GM18508 (cell line): ENCODE data around the gene HSPBP1.

ENCODE experiments used
- ATAC-seq: cut with Tn5 transposase; IDR thresholded peaks from one replicate; pipeline ENCODE4 v1.9.1; 2021; ENCODE audit warnings: moderate number of reproducible peaks; ENCODE audit not compliant: insufficient read depth, unreplicated experiment

Gene HSPBP1

DNA sequence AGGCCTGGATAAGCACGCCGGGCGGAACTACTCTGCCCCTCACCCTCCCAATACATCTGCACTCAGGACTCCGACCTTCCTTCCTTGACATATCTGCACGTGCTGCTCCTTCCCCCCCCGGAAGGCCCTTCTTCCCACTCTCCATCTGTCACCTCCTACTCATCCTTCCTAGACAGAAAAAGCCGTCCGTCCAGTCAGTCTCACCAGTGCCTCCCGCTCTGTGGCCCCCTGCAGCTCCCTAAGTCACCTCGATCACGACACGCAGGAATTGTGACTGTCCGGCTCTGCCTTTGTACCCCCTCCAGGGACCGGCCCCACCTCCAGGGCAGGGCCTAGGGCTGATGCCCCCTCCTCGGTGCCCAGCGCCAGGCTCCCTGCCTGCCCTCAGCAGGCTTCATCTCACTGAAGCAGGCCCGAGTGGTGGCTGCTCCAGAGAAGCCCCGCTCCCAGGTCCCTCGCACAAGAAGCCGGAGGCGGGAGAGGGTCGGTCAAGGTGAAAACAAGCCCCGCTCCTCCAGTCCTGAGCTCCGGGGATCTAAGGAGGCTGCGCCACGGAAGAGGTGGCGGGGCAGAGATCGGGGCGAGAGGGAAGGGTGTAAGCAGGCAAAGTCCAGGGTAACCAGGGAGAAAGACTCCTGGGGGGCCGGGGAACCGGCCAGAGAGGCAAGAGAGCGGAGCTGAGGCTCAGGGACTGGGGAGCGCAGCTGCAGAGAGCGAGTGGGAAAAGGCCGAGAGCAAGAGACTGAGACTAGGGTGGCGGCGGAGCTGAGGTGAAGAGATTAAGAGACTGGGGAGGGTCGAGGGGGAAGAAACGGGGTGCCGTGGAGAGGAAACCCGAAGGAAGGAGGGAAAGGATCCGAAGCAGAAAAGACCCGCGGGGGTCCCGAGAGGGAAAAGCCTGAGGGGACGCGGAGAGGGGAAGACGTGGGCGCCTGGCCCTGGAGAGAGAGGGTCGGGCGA is 22.2 kb downstream of the HSPBP1 start:
- no peak for ATAC-seq

DNA sequence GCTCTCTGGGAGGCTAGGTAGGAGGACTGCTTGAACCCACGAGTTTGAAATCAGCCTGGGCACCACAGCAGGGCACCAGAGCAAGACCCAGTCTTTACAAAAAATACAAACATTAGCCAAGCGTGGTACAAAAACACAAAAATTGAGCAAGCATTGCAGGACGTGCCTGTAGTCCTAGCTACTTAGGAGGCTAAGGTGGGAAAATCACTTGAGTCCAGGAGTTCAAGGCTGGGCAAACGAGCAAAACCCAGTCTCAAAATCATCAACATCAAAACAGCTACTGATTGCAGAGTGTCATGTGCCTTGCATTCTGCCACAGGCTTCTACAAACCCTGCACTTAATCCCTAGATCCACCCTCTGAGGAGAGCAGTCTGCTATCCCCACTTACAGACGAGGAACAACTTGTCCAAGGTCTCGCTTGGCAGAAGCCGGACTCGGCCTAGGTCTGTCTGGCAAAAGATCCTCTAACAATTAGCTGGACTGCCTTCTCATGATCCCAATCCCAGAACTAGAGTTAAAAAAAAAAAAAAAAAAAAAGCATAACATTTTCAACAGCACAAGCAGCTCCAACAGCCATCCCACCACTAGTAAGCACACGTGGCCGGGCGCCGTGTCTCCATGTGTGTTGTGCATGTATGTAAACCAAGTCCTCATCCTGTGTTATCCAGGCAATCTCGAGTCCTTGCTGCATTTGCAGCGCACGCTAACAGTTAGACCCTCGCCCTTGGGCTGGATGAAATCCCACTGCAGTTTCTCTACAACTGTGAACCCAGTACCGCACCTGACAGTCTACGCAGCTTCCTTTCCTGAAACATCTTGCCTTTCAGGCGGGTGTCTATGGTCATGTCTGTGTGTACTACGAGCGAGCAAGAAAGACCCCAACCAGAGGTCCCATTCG is 23.1 kb downstream of the HSPBP1 start:
- no peak for ATAC-seq

DNA sequence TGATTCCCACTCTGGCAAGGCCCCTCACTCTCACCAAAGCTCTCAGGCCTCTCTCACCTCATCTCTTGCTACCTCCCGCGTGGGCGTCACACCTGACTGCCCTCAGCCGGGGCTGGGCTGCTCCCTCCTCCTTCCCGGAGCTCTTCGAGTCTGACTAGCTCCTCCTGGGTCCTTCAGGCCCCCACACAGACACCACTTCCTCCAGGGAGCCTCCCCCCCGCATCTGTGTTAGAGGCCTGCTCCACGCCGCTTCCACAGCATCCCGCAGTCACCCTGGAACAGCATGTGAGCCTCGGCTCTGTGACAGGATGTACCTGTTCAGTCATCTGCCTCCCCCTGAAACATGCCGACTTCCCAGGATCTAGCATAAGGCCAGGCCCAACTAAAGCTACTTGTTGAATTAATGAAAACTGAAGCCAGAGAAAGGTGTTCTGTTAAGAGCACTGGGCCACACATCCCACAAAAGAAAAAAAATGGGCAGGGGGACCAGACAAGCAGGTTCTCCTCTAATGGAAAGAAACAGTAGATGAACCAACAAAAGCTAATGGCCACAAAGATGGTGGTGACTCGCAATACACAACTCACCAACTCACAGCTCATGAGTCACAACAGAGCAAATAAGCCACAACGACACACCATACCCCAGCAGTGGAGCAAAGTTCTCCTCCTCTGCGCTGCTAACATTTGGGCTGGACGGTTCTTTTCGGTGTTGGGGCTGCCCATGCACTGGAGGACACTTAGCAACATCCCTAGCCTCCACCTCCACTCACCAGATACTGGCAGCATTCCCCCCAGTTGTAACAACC is 24.1 kb downstream of the HSPBP1 start:
- ATAC-seq: no peak

DNA sequence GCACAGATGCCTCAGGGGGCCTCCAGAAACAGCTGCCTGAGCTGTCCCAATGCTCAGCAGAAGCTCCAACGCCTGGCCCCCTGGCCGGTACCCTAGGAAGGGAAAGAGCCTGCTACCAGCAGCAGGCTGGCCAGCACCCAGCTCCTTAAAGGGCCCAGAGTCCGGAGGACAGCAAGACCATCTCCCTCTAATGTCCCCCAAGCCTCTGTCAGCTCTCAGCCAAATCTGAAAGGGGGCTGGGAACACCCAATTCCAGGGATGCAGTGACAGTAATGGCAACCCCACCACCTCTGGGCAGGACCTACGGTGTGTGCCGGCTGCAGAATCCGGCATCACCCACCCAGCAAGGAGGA is 25.3 kb downstream of the HSPBP1 start:
- ATAC-seq: no peak

DNA sequence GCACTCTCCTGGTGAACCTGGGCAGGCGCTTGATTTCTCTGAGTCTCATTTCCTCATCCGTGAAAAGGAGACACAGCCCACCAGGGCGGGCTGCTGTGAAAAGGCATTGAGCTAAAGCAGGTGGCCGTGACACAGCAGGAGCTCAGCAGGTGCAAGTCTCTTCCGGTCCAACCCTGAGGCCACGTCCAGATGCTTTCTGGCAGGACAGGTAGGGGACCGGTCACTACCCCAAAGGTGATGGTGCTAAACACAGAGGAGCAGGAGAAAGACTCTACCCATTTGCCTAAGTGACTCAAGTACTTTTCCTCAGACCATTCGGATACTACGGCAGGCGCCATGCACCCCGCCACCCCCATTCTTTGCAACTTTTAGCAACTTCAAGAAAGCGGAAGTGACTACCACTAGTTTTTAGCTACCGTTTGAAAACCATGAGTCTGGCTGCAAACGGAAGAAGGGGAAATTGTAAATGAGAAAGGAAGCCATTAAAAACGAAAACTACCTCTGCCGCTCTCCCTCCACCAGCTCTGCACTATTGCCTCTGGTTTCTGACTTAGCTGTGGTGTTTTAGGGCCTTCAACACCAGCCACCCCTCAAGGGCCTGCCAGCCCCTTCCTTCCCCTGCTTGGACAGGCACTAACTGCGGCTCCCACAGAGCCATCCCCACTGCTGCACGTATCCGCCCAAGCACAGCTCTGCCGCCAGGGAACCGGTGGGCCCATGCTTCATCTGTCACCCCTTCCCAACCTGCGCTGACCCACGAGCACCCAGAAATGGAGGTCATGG is 25.9 kb downstream of the HSPBP1 start:
- ATAC-seq: no peak

DNA sequence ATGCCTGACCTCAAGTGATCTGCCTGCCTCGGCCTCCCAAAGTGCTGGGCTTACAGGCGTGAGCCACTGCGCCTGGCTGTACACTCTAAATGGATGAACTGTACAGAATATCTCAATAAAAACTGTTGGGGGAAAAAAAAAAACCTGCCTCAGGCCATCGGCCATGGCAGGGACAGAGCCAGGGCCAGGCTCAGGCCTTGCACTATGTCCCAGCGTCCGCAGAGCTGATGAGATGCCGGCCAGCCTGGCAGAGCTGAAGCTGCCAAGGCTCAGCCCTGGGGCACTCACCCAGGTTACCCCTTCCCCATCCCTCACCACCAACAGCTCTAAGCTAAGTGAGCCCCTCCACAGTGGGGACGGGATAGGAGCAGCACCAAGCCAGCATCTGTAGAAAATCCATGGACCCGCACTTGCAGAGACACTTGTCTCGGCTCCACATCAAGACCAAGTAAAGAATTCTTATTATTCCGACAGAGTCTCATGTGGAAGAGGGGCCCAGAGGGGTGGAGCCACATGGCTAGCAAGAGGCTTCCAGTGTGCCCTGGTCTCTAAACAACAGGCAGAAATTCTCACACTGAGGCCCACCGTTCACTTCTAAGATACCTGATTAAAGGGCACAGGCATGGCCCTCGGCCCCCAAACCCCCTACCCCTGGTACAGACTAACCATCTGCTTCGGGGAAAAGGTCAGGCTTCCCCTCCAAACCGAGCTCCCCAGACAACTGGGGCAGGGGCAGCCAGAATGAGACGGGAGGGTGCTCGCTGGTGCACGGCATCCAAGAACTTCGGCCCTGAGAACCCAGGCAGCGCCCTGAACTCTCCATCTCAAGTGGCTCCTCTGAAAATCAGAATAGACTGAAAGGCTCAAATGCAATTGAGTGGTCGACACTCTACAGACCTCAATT is 26.9 kb downstream of the HSPBP1 start:
- ATAC-seq: no peak

DNA sequence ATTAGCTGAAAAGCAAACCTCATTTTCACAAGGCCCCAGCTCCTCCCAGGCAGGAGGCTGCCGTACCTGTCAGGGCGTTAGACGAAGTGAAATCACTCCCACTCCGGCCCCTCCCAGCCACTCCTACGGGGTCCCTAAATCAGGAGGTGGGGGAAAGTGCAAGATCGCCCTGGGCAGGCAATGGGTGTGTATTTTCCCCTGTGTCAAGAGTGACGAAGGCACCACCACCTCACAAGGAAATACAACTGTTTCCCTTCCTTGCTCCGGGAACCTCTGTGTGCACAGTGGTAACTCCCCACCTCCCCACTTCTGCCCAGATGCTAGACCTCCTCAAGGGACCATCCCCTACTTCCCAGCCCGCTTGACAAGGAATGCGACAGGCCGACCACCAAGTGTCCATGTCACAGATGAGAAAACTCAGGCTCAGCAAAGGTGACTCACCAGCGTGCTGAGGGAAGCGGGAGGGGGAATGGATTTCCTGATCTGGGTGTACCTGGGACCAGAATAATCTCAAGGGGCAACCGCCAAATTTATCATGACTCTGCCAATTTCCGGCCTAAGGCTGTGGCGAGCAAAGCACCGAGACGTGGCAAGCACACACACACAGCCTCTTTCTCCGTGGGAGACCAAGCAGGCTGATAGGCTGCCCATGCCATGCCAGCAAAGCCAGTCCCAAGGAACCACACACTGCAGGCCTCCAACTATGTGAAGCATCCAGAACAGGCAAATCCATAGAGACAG is 28.4 kb downstream of the HSPBP1 start:
- no peak for ATAC-seq

DNA sequence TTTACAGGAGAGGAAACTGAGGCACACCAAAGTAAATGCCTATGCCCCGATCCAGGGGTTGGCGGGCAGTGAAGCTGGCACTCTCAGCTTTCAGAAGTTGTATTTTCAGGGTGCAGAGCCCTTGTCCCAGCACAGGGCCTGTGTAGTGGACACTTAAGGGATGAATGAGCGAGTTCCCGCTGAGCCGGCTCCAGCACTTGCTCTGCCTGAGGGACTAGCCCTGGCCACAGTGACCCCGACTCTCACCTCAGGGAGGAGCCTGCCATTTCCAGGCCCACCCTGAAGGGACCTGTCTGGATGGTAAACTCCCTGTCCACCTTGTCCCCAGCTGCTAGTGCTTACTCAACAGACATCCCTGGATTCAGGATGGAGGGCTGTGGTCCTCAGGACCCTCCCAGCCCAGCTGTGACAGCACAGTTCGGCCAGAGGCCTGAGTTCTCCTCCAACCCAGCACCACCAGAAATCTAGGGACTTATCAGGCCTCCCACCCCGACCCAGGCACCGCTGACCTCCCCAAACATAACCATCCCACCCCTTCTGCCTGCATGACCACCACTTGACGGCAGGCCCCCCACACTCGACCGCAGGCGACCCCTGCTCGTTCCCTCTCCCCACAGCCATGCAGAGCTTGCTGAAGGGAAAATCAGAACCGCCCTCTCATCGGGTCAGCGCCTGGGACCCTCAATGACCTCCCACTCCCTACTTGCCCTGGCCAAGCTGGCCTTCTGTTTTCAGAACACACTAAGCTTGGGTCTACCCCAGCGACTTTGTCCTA is 29.5 kb downstream of the HSPBP1 start:
- no peak for ATAC-seq

DNA sequence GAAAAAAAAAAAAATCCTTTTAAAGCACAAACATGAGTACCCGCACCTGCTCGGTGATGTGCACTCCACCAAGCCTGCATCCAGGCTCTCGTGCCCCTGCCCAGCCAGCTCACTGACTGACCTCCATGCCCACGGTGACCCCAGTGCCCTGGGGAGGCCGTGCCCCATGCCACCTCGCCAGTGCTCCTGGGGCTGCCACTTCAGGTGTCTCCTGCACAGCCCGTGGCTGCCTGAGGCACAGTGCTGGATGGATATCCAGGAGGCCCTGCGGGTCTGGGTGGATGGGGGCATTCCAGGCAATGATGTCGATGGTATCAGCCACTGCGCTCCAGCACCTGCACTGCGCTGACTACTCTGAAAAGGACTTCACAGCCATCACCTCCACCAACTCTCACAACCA is 30.1 kb downstream of the HSPBP1 start:
- no peak for ATAC-seq

DNA sequence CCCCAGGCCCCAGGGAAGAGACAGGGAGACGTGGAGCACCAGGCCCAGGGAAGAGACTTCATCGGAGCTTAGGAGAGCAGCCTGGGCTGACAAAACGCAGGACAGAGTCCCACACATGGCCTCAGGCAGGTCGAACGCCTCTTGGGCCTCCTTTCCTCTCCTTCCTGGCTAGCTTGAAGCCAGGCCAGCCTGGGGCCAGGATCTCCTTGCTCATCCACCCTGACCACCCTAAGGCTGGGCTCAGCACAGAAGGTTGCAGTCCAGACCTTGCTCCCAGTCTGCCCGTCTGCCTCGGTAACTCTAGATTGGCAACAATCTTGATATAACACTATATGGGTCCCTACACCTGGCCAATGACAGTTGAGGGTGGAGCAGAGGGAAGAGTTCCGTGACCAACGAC is 31.2 kb downstream of the HSPBP1 start:
- no peak for ATAC-seq

DNA sequence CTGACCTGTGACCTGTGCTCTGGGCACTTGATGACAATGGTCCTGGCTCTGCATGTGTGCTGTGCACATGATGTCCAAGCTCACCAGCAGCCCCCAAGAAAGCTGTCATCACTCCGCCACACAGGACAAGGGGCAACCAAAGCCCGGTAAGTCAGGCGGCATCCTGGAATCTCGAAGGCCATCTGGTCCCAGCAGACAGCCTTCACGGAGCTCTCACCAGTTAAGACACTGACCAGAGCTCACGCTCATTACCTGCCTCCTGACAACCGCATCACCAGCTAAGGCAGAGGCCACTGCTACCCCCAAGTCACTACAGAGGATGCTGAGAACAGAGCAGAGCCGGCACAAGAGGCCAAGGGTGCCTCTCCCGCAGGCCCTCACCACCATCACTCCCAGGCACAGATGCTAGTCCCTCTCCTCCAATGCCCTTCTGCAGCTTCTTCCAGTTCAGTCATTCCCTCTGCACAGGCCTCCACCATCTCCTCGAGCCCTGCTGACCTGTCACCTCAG is 31.7 kb downstream of the HSPBP1 start:
- no peak for ATAC-seq

DNA sequence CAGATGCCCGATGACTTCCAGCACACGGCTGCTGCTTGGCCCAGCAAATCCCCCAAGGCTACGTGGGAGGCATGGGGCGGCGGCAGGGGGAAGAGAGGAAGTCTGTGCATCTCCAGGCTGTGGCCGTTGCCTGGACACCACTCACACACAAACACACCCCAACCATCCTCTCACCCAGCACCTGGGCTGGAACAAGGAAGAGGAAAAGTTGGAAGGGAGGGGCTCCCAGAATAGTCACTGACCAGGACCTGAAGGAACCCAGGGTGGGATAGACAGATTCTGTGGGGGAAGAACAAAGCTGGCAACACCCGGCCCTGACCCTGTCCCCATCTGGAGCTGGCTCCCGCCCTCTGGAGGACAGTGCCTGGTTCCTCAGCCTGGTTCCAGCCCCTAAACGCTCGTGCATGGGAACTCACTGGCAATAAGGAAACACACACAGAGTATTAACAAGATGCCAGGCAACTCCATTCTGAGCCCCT is 32.2 kb downstream of the HSPBP1 start:
- ATAC-seq: no peak

DNA sequence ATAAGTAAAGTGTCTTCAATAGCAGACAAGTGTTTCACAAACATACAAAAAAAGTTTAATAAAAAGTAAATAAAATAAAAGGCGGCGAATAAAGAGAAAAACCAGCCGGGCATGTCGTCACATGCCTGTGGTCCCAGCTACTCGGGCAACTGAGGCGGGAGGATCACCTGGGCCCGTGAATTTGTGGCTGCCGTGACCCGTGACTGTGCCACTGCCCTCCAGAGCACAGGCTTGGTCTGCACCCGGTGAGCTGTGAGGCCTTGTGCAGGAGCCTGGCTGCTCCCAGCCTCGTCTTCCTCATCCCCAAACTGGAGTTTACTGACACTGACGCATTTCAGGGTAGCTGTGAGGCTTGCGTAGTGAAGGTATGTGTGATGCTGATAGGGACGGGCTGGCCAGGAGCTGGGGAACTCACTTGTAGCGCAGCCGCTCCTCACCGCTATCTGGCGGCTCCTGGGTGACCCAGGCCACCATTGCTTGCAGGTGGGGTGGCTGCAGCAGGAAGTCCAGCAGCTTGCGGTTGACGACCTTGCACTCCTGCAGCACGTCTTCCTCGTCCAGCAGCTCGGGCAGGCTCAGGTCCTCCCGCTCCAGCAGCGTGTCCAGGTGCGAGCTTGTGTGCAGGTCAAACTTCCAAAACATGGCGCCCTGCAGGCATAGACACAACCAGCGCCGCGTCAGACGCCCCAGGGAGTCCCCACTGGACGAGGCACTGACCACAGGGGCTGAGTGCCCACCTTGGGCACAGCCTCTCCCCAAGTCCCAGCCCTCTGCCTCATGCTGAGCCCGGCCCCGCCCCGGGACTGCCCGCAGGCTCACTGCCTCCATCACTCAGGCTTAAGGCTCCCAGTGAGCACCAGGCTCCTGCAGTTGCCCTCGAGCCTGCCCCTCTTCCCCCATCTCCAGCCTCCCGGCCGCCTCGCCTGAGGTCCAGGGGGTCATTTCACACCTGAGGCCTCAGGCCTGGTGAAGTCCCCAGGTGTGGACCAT is 33.2 kb downstream of the HSPBP1 start:
- no peak for ATAC-seq

DNA sequence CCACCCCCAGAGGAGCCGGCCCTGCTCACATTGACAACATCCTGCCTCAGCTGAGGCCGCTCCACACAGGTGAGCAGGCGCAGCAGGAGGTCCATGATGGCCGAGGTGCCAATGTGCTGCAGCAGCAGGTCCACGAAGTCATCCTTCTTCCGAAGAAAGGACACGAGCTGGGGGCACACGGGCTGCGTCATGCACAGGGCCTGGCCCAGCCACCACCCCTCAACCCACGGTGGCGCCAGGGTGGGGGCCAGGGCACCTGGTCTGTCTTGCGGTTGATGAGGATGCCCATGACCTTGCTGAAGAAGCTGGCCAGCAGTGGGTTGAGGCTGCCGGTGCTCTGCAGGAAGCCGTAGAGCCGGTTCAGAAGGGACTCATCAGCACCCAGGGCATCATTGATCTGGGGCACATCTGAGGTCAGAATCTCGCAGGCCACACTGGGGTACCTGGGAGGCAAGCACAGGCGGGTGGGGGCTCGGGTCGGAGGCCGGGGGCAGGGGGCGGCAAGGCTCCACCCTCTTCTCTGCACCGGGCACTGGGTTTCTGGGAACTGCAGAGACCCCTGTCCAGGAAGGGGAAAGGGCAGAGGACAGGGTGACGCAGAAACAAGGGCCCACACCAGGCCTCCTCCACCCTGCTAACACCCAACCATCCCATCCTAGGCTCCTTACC is 34.5 kb downstream of the HSPBP1 start:
- no peak for ATAC-seq

DNA sequence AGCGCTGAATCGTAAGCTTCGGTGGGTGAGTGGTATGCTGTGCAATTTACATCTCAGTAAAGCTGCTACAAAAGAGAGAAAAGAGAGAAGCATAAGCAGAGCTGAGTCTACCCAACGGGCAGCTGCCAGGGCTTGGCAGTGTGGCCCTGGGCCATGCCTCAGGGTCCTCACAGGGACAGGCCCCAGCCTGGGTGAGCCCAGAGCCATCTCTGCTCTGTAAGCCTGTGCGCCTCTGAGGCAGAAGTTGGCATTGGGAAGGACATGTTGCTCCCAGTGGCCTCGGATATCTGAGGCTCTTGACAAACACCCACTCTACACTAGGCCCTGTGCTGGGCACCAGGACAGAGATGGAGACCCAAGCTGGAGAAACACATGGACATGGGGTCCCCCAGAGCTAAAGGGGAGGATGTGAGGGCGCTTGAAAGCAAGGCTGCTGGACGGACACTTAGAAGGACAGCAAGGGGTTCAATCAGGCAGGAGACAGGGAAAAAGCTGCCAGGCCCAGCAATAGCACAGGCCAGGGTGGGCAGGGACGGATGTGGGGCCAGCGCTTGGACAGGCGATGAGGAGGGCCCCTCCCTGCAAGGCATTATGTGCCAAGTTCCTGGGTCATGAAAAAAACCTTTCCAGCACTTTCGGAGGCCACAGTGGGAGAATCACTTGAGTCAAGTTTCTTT is 35.8 kb downstream of the HSPBP1 start:
- no peak for ATAC-seq
